Natural killer cell (primary cell): ENCODE data around the gene GCHFR. TPM values are rescaled to one million over a fixed set of nuclear protein-coding genes. Genes with fewer than 3 reads are reported as not detected.

ENCODE experiments used
- ATAC-seq, 3 donors: fragments of 150-1000 bp in 2 of 3; fragments of 200-7000 bp in 1 of 3; cut with Tn5 transposase; 1 replicate in 1 of 3; 2 replicates in 2 of 3; pipeline ENCODE4 v1.10.0; 2021; ENCODE audit warnings: mild to moderate bottlenecking in 2 of 3, moderate library complexity in 2 of 3
- DNase-seq, 2 donors: peaks; one replicate each; pipeline versions ENCODE4 v3.0.0 to v3.0.0-alpha.2; 2013 to 2021; ENCODE audit warnings: mixed read lengths in 1 of 2
- H3K27ac ChIP-seq: one replicate; pipeline ENCODE4 v1.5.1; 2013; ENCODE audit warnings: mild to moderate bottlenecking, low read length
- H3K27me3 ChIP-seq: one replicate; pipeline ENCODE4 v1.6.1; 2013; ENCODE audit warnings: low read length; ENCODE audit not compliant: control insufficient read depth, insufficient read depth
- H3K36me3 ChIP-seq: one replicate; pipeline ENCODE4 v1.6.1; 2013; ENCODE audit warnings: low read length; ENCODE audit not compliant: control insufficient read depth, insufficient read depth
- H3K4me1 ChIP-seq: one replicate; pipeline ENCODE4 v1.6.1; 2013; ENCODE audit warnings: low read length; ENCODE audit not compliant: control insufficient read depth, insufficient read depth
- H3K4me3 ChIP-seq: one replicate; pipeline ENCODE4 v1.5.1; 2013; ENCODE audit warnings: low read length
- H3K9me3 ChIP-seq: one replicate; pipeline ENCODE4 v1.6.1; 2013; ENCODE audit warnings: low read length; ENCODE audit not compliant: control insufficient read depth, insufficient read depth
- H3K27ac Mint-ChIP-seq, 2 donors: one replicate each; pipeline ENCODE4 v1.8.0; 2022; ENCODE audit warnings: mild to moderate bottlenecking in 2 of 2, mixed read lengths in 2 of 2, moderate library complexity in 1 of 2
- H3K27me3 Mint-ChIP-seq, 2 donors: one replicate each; pipeline ENCODE4 v1.8.0; 2022; ENCODE audit warnings: low read depth in 2 of 2, mixed read lengths in 2 of 2
- H3K36me3 Mint-ChIP-seq: one replicate; pipeline ENCODE4 v1.8.0; 2022; ENCODE audit warnings: mixed read lengths
- H3K4me1 Mint-ChIP-seq, 2 donors: one replicate each; pipeline ENCODE4 v1.8.0; 2022; ENCODE audit warnings: mixed read lengths in 2 of 2
- H3K4me3 Mint-ChIP-seq: one replicate; pipeline ENCODE4 v1.8.0; 2022; ENCODE audit warnings: mild to moderate bottlenecking, moderate library complexity, mixed read lengths
- H3K9me3 Mint-ChIP-seq, 2 donors: one replicate each; pipeline ENCODE4 v1.8.0; 2022; ENCODE audit warnings: mixed read lengths in 2 of 2
- CTCF ChIP-seq: fragments of 200-600 bp; IDR thresholded peaks from one replicate; pipeline ENCODE4 v1.8.0; 2022; ENCODE audit warnings: antibody characterized with exemption
- WGBS: methylation state at CpG from one replicate; pipeline ENCODE4 v1.1.7; 2013; ENCODE audit warnings: missing lambda C conversion rate; ENCODE audit not compliant: insufficient coverage; 5-methylcytosine and 5-hydroxymethylcytosine counted together
- intact Hi-C: fragments of 100-400 bp; cut with micrococcal nuclease; formaldehyde crosslinking; loops from one replicate; pipeline ENCODE4 v1.14.2; 2022
- total RNA-seq, 4 donors: library from RNA; stranded (reverse); fragments of 120-200 nt in 1 of 4; gene quantifications; one replicate each; pipeline versions ENCODE4 v1.2.3 to v1.2.4, GENCODE V29; 2013 to 2022

Gene GCHFR
- total RNA-seq, 3 donors from 2014 or later (not counting 1 experiment from before 2014, with no cell fraction given), result 17.5 to 25.9 (median 25.9) TPM

- Mint-ChIP-seq H3K4me1 (peaks cover 21 to 23% of the 10 kb centered on the region in 2 donors), H3K27ac (peak overlapping the region; percentile 97 to 98), H3K27me3 (no peaks in the 10 kb centered on the region), H3K4me3 (peak overlapping the region; percentile 100), H3K36me3 (no peaks in the 10 kb centered on the region), H3K9me3 (no peaks in the 10 kb centered on the region)
- intact Hi-C loops, result loop anchor here (1.0 to 2.0 kb wide), 3 partner anchors 41 to 111 kb away; partner anchors contain the start of genes RAD51 and RMDN3
- no peaks in the 10 kb centered on the region for H3K9me3 ChIP-seq
- H3K4me1 ChIP-seq, result peaks cover 20% of the 10 kb centered on the region
- H3K4me3 ChIP-seq, result peak overlapping the region; percentile 99
- no peaks in the 10 kb centered on the region for H3K27me3 ChIP-seq
- ATAC-seq (no peak), DNase-seq (no peak)
- TF ChIP-seq CTCF, result no peak
- peaks cover 6% of the 10 kb centered on the region for H3K36me3 ChIP-seq
- H3K27ac ChIP-seq, result peak overlapping the region; percentile 95
- 0% methylated on average over 2 of the region's 2 CpGs for WGBS
Observed at GRCh38 chr15:40806672-40807027, 42.8 kb downstream of the GCHFR start.

- Histone ChIP-seq H3K4me1 (peaks cover 20% of the 10 kb centered on the region), H3K27me3 (no peaks in the 10 kb centered on the region), H3K36me3 (peaks cover 6% of the 10 kb centered on the region), H3K4me3 (peak within 1 kb of the TSS; percentile 99), H3K27ac (peak within 1 kb of the TSS; percentile 95), H3K9me3 (no peaks in the 10 kb centered on the region)
- ATAC-seq, result peak; percentile 96 to 100 (median 98)
- Mint-ChIP-seq H3K4me3 (peak within 1 kb of the TSS; percentile 100), H3K9me3 (no peaks in the 10 kb centered on the region), H3K27ac (peak within 1 kb of the TSS; percentile 97 to 98), H3K4me1 (peaks cover 19 to 21% of the 10 kb centered on the region in 2 donors), H3K36me3 (no peaks in the 10 kb centered on the region), H3K27me3 (no peaks in the 10 kb centered on the region)
- no peak for TF ChIP-seq CTCF
- intact Hi-C loops, result loop anchor here (1.0 to 2.0 kb wide), 3 partner anchors 42 to 112 kb away; partner anchors contain the start of genes RAD51 and RMDN3
- peak; percentile 88 to 97 for DNase-seq
- under 1% methylated on average over 64 of the region's 64 CpGs for WGBS
Observed at GRCh38 chr15:40807028-40807887, 43.4 kb downstream of the GCHFR start, which contains the start of the genes DNAJC17 and ZFYVE19. Gene DNAJC17 (minus strand): TSS chr15:40807473. CDS start chr15:40807446, 27 bp downstream. Gene ZFYVE19 (plus strand): TSS chr15:40807089. CDS start chr15:40807590, 501 bp downstream.

GRCh38 chr15:40807888-40808461 lies 44.1 kb downstream of the GCHFR start:
- H3K36me3 ChIP-seq, result peaks cover 6% of the 10 kb centered on the region
- Mint-ChIP-seq H3K4me1 (peaks cover 19 to 21% of the 10 kb centered on the region in 2 donors), H3K9me3 (no peaks in the 10 kb centered on the region), H3K36me3 (no peaks in the 10 kb centered on the region), H3K27ac (peak overlapping the region in 1 of 2 donors; percentile 98), H3K4me3 (peak overlapping the region; percentile 100), H3K27me3 (no peaks in the 10 kb centered on the region)
- DNase-seq, result no peak
- intact Hi-C loops, result loop anchor here (1.0 to 2.0 kb wide), 3 partner anchors 43 to 113 kb away; partner anchors contain the start of genes RAD51 and RMDN3
- H3K4me1 ChIP-seq, result peaks cover 20% of the 10 kb centered on the region
- no peaks in the 10 kb centered on the region for H3K27me3 ChIP-seq
- no peak for ATAC-seq
- 9% methylated on average over 19 of the region's 19 CpGs for WGBS
- no peaks in the 10 kb centered on the region for H3K9me3 ChIP-seq
- H3K27ac ChIP-seq, result no peak overlapping the region
- peak overlapping the region; percentile 99 for H3K4me3 ChIP-seq
- no peak for TF ChIP-seq CTCF
